Progenitor cell of endocrine pancreas (in vitro differentiated cells): ENCODE data around the gene DCT. TPM values are rescaled to one million over a fixed set of nuclear protein-coding genes. Genes with fewer than 3 reads are reported as not detected.

Experiments used
- DNase-seq: peaks from one replicate; pipeline ENCODE4 v3.0.0; 2021; ENCODE audit warnings: low spot score; ENCODE audit not compliant: unreplicated experiment
- H3K27ac Mint-ChIP-seq: 2 replicates; pipeline ENCODE4 v1.8.0; 2021; ENCODE audit warnings: mild to moderate bottlenecking, moderate library complexity, mixed read lengths
- H3K27me3 Mint-ChIP-seq: 2 replicates; pipeline ENCODE4 v1.8.0; 2021; ENCODE audit warnings: mixed read lengths
- H3K36me3 Mint-ChIP-seq: 2 replicates; pipeline ENCODE4 v1.8.0; 2022; ENCODE audit warnings: mixed read lengths; ENCODE audit not compliant: insufficient read depth
- H3K4me1 Mint-ChIP-seq: 2 replicates; pipeline ENCODE4 v1.8.0; 2021; ENCODE audit warnings: low read depth, mixed read lengths
- H3K4me3 Mint-ChIP-seq: 2 replicates; pipeline ENCODE4 v1.8.0; 2021; ENCODE audit warnings: low read depth, mild to moderate bottlenecking, moderate library complexity, mixed read lengths
- H3K9me3 Mint-ChIP-seq: 2 replicates; pipeline ENCODE4 v1.8.0; 2021; ENCODE audit warnings: low read depth, mixed read lengths
- total RNA-seq: library from RNA; stranded (reverse); gene quantifications from 2 replicates; pipeline ENCODE4 v1.2.1, GENCODE V29; 2021
- TF ChIP-seq, protein P1 (sequence below): fragments of 200-600 bp; sonication (generic); IDR thresholded peaks from one replicate; pipeline ENCODE4 v1.5.0; 2021; ENCODE audit warnings: antibody characterized with exemption, mild to moderate bottlenecking; ENCODE audit not compliant: unreplicated experiment

The DCT gene
- total RNA-seq, 1 donor from 2014 or later: not detected

DNA sequence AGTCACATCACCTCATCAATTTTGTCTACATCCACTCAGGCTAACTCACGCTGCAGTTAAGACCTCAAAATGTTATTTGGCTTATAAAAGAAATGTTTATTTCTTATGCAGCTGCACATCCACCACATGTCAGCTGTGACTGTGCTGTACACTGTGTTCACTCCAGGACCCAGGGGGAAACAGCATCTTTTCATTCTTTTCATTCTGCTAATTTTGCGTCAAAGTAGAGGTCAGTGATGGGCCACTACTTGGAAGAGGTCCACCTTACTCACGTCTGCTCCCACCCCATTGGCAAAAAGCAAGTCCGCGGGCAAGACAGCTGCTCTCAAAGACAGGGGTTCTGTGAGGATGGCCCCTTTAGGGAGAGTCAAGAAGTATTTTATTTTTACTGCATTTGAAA, 4.5 kb upstream of the DCT start:
- H3K4me3 Mint-ChIP-seq: no peak overlapping the region
- no peaks in the 10 kb centered on the region for H3K9me3 Mint-ChIP-seq
- H3K27me3 Mint-ChIP-seq: peaks cover 12% of the 10 kb centered on the region
- DNase-seq: no peak
- TF ChIP-seq, protein P1, sequence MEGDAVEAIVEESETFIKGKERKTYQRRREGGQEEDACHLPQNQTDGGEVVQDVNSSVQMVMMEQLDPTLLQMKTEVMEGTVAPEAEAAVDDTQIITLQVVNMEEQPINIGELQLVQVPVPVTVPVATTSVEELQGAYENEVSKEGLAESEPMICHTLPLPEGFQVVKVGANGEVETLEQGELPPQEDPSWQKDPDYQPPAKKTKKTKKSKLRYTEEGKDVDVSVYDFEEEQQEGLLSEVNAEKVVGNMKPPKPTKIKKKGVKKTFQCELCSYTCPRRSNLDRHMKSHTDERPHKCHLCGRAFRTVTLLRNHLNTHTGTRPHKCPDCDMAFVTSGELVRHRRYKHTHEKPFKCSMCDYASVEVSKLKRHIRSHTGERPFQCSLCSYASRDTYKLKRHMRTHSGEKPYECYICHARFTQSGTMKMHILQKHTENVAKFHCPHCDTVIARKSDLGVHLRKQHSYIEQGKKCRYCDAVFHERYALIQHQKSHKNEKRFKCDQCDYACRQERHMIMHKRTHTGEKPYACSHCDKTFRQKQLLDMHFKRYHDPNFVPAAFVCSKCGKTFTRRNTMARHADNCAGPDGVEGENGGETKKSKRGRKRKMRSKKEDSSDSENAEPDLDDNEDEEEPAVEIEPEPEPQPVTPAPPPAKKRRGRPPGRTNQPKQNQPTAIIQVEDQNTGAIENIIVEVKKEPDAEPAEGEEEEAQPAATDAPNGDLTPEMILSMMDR: no peak
- no peak overlapping the region for H3K27ac Mint-ChIP-seq
- no peaks in the 10 kb centered on the region for H3K36me3 Mint-ChIP-seq
- H3K4me1 Mint-ChIP-seq: no peaks in the 10 kb centered on the region

DNA sequence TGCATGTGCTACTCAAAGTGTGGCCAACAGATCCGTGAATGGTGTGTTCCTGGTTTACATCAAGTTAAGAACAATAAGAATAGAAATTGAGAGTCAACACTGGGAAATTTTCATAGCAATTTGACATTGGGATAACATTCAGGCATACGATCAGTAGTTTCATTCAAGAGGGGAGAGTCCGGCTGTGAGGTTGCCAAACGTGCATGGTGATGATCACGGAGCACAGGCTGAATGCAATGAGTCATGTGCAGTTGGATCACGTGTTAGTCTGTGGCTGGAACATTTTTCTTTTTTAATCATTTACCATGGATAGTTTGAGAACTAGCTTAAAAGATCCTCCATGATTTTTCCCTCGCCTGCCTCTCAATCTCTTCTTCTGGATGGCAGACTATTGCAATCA, 2.5 kb upstream of the DCT start:
- Mint-ChIP-seq H3K4me3 (no peak overlapping the region), H3K27me3 (peaks cover 9% of the 10 kb centered on the region), H3K9me3 (no peaks in the 10 kb centered on the region), H3K4me1 (no peaks in the 10 kb centered on the region), H3K27ac (no peak overlapping the region), H3K36me3 (no peaks in the 10 kb centered on the region)
- TF ChIP-seq, protein P1: no peak
- DNase-seq: no peak

DNA sequence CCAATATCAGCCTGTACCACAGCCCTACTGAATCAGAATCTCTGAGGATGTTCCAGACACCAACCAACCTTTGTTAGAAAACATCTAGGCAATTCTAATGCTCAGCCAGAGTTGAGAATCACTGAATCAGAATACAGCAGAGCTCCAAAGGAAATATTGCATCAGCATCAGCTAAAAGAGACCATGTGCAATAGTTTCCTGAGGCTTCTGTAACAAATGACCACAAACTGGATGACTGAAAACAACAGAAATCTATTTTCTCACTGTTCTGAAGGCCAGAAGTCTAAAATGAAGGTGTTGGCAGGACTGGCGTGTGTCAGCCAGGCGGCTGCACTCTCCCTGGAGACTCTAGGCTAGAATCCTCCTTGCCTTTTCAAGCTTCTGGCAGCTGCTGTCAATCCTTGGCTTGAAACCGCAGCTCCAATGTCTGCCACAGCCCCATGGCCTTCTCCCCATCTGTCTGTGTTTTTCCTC, 1.2 kb upstream of the DCT start:
- Mint-ChIP-seq H3K4me1 (no peaks in the 10 kb centered on the region), H3K36me3 (no peaks in the 10 kb centered on the region), H3K27ac (no peak overlapping the region), H3K27me3 (peaks cover 3% of the 10 kb centered on the region), H3K4me3 (no peak overlapping the region), H3K9me3 (no peaks in the 10 kb centered on the region)
- TF ChIP-seq, protein P1: no peak
- no peak for DNase-seq

DNA sequence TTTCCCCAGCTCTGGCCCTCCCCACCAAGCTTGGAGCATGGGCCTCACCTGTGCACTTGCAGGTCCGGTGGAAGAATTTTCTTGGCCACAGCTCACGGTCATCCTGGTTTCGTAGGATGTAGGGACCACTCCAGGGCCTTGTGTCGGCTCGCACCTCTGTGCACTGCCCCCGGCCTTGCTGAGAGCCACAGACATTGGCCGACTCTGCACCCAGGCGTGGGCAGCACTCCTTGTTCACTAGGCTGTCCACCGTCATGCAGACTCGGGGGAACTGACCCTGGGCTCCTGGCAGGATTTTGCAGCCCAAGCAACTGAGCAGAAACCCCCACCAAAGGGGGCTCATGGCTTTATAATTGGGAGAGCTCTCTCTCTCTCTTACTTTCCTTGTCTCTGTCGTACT, 569 bp downstream of the DCT start:
- Mint-ChIP-seq H3K4me3 (no peak overlapping the region), H3K27me3 (peaks cover 3% of the 10 kb centered on the region), H3K4me1 (no peaks in the 10 kb centered on the region), H3K9me3 (no peaks in the 10 kb centered on the region), H3K36me3 (no peaks in the 10 kb centered on the region), H3K27ac (no peak overlapping the region)
- DNase-seq: no peak
- TF ChIP-seq, protein P1: no peak

DNA sequence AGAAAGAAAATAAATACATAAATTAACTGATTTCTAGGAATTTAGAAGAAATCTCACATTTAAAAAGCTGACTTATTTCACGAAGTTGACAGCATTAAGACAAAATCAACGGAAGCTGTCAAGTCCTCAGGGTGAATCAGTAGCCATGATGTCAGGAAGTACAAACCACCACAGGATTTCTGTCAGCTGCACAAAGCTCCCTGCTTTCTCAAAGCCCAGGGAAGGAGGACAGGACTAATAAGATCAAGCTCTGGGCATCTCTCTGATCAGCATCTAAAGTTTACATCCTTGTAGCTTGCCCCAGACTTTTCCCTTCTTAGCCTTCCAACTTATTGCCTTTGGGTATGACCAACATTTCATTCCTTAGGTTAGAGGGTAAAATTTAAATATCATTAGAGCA, 9.4 kb downstream of the DCT start:
- TF ChIP-seq, protein P1: no peak
- Mint-ChIP-seq H3K9me3 (no peaks in the 10 kb centered on the region), H3K27ac (no peak overlapping the region), H3K36me3 (no peaks in the 10 kb centered on the region), H3K4me1 (peaks cover 6% of the 10 kb centered on the region), H3K4me3 (no peak overlapping the region), H3K27me3 (no peaks in the 10 kb centered on the region)
- DNase-seq: no peak
